MCF 10A (cell line): ENCODE results near the gene TELO2. TPM values are rescaled to one million over a fixed set of nuclear protein-coding genes. Genes with fewer than 3 reads are reported as not detected.

Experiments used
- BruUV-seq: library from RNA; stranded (reverse); fragments of 400-500 nt; replicated peaks from 2 replicates; lab custom pipeline; 2021; lab: Mats Ljungman, UMichigan
- CTCF ChIA-PET: fragments of 300-600 bp; sonication (Branson Sonifier 250); formaldehyde crosslinking; extraction: SDS; loops from one replicate; lab custom pipeline; 2021; ENCODE audit warnings: antibody characterized with exemption, inconsistent platforms; lab: Yijun Ruan, JAX
- POLR2A ChIA-PET: fragments of 300-600, 350-650 bp; sonication (Branson Sonifier 250); formaldehyde crosslinking; extraction: SDS; loops from one replicate; lab custom pipeline; 2020; ENCODE audit warnings: antibody characterized with exemption, inconsistent platforms; lab: Yijun Ruan, JAX
- DNase-seq: peaks from one replicate; pipeline ENCODE4 v3.0.0-alpha.2; 2018; ENCODE audit not compliant: unreplicated experiment
- H3K27ac Mint-ChIP-seq: one replicate; pipeline ENCODE4 v1.8.0; 2022; ENCODE audit warnings: mild to moderate bottlenecking, low read depth, mixed read lengths; ENCODE audit not compliant: unreplicated experiment
- H3K27me3 Mint-ChIP-seq: one replicate; pipeline ENCODE4 v1.8.0; 2022; ENCODE audit warnings: mixed read lengths; ENCODE audit not compliant: insufficient read depth, unreplicated experiment
- H3K36me3 Mint-ChIP-seq: one replicate; pipeline ENCODE4 v1.8.0; 2022; ENCODE audit warnings: mild to moderate bottlenecking, moderate library complexity, mixed read lengths; ENCODE audit not compliant: insufficient read depth, unreplicated experiment
- H3K4me1 Mint-ChIP-seq: one replicate; pipeline ENCODE4 v1.8.0; 2022; ENCODE audit warnings: mixed read lengths; ENCODE audit not compliant: insufficient read depth, unreplicated experiment
- H3K4me3 Mint-ChIP-seq: one replicate; pipeline ENCODE4 v1.8.0; 2022; ENCODE audit warnings: mild to moderate bottlenecking, moderate library complexity, mixed read lengths; ENCODE audit not compliant: unreplicated experiment
- H3K9me3 Mint-ChIP-seq: one replicate; pipeline ENCODE4 v1.8.0; 2022; ENCODE audit warnings: mixed read lengths; ENCODE audit not compliant: unreplicated experiment
- intact Hi-C: fragments of 100-400 bp; cut with micrococcal nuclease; formaldehyde crosslinking; loops from 2 replicates; pipeline ENCODE4 v1.14.1; 2022
- total RNA-seq: library from RNA; stranded (reverse); gene quantifications from 2 replicates; pipeline ENCODE4 v1.2.3, GENCODE V29; 2022
- TF ChIP-seq, protein P1 (sequence below): fragments of 200-600 bp; IDR thresholded peaks from one replicate; pipeline ENCODE4 v1.8.0; 2022; ENCODE audit warnings: antibody characterized with exemption, mild to moderate bottlenecking; ENCODE audit not compliant: unreplicated experiment

TELO2 gene
- total RNA-seq, 1 experiment from 2014 or later, result 31.3 TPM

DNA sequence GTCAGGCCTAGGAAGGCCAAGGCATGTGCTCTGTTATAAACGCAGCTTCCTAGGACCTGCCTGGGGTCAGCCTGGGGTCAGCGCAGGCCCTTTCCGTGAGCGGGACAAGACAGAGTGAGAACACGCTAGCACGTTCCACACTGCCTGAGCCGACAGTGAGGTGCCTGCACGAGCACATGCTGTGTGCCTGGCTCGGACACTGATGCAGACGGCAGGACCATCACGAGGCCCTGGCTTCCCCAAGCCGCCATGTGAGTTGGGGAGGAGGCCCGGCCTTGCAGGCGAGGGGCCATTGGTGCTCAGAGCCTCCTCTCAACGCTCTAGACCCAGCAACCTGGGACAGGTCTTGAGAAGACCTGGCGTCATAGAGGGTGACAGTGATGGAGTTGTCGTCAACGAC lies 49.4 kb downstream of the TELO2 start:
- intact Hi-C loops, result no loop called here
- ChIA-PET CTCF (no interaction called here), POLR2A (no interaction called here)
- TF ChIP-seq, protein P1, sequence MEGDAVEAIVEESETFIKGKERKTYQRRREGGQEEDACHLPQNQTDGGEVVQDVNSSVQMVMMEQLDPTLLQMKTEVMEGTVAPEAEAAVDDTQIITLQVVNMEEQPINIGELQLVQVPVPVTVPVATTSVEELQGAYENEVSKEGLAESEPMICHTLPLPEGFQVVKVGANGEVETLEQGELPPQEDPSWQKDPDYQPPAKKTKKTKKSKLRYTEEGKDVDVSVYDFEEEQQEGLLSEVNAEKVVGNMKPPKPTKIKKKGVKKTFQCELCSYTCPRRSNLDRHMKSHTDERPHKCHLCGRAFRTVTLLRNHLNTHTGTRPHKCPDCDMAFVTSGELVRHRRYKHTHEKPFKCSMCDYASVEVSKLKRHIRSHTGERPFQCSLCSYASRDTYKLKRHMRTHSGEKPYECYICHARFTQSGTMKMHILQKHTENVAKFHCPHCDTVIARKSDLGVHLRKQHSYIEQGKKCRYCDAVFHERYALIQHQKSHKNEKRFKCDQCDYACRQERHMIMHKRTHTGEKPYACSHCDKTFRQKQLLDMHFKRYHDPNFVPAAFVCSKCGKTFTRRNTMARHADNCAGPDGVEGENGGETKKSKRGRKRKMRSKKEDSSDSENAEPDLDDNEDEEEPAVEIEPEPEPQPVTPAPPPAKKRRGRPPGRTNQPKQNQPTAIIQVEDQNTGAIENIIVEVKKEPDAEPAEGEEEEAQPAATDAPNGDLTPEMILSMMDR, result no peak
- H3K27me3 Mint-ChIP-seq, result no peaks in the 10 kb centered on the region
- peaks cover 8% of the 10 kb centered on the region for H3K4me1 Mint-ChIP-seq
- no peak for DNase-seq
- peaks cover 10% of the 10 kb centered on the region for H3K36me3 Mint-ChIP-seq
- no peak overlapping the region for H3K4me3 Mint-ChIP-seq
- no peak overlapping the region for H3K27ac Mint-ChIP-seq
- BruUV-seq, result no TSS peak
- no peaks in the 10 kb centered on the region for H3K9me3 Mint-ChIP-seq

DNA sequence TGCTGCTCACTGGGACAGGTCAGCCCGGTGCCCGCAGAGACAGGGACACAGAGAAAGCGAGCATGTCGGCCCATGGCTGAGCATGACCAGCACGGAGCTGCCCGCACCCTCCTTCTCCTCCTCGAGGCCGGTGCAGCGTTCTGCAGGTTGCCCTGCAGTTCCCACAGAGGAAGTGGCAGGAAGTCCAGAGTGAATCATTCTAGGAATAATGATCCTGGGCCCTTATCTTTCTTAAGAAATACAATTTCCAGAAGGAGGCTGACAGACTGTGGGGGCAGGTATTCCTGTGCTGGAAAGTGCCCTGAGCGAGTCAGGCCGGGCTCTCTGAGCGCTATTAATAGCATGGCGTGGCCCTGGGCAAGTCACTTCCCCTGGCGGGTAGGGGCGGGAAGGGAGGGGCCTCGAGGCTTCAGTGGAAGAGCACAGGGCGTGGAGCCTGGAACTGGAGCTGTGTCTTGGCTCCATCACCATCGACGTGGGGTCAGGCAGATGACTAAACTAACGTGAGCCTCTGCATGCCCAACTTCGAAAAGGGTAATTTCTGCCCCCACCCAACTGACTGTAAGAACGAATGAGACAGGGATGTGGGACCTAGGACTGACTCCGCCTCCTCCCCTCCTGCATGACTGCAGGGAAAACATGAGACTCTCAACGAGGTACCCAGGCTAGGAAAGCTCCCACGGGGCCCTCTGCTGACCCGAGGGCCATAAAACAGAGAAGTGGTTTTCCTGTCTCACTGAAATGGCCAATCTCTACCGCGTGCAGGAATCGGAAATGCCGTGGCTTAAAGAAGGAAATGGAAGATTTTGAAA lies 50.1 kb downstream of the TELO2 start:
- Mint-ChIP-seq H3K27ac (peak overlapping the region; percentile 7), H3K4me1 (peaks cover 8% of the 10 kb centered on the region), H3K36me3 (peaks cover 10% of the 10 kb centered on the region), H3K4me3 (no peak overlapping the region), H3K9me3 (no peaks in the 10 kb centered on the region), H3K27me3 (no peaks in the 10 kb centered on the region)
- peak; percentile 66 for DNase-seq
- TF ChIP-seq, protein P1, result no peak
- no TSS peak for BruUV-seq
- intact Hi-C loops, result no loop called here
- ChIA-PET POLR2A (interaction anchor here (1.0 kb wide), 1 partner anchor 68 kb away, joined by 4 read pairs; no protein-coding TSS in a partner anchor), CTCF (no interaction called here)

DNA sequence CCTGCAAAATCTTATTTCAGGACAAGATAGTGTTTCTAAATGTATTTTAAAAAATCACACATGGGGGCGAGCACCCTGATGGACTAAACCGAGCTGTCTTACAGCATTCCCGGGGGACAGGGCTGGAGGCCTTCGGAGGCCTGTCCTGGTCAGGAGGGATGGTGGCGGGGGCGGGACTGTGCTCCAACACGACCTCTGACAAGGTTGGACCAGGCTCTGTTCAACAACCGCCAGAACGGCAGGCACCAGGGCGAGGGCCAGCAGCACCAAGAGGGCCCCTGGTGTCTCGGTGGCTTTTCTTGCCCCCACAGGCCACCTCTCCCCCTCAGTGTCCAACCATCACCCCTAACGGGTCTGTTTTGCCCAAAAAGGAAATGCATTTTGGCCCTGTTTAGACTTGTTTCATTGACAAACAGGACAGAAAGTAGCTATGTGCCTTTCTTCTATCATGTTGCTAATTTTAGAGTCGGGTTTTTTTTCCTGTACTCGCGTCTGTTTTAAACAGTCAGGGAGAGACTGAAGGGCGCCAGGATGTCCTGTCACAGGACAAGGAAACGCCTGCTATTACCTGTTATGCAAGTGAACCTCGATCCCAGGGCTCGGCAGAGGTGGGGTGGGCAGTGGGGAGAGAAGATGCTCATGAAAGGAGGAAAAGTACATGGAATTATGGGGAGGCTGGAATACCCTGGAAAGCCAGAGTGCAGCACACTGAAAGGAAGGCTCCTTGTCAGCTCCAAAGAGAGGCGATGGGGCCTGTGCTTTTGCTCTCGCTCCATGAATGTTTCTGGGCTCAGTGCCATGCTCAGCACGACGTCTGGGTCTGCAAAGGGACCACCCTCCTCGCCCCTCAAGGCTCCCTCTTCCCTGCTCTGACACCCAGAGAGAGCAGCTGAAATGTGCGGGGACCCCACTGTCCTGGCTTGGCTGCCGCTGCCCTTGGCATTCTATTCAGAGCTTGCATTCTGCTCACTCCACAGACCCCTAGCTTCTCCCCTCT lies 52.2 kb downstream of the TELO2 start:
- H3K27ac Mint-ChIP-seq, result no peak overlapping the region

More for the DNA sequence above, 52.2 kb downstream of the TELO2 start:
- no peaks in the 10 kb centered on the region for H3K9me3 Mint-ChIP-seq
- CTCF ChIA-PET, result no interaction called here
- intact Hi-C loops, result no loop called here
- TF ChIP-seq, protein P1, result no peak
- POLR2A ChIA-PET, result no interaction called here
- BruUV-seq, result no TSS peak
- DNase-seq, result no peak
- H3K4me1 Mint-ChIP-seq, result peaks cover 8% of the 10 kb centered on the region
- peaks cover 15% of the 10 kb centered on the region for H3K36me3 Mint-ChIP-seq
- no peak overlapping the region for H3K4me3 Mint-ChIP-seq
- no peaks in the 10 kb centered on the region for H3K27me3 Mint-ChIP-seq
